Right lobe of liver (tissue), 4 donors: ENCODE results near the gene CNOT8.

ENCODE experiments used
- CTCF ChIP-seq, 4 donors: fragments of 200-600 bp in 3 of 4; fragments of 450-650 bp in 1 of 4; IDR thresholded peaks; one replicate each; pipeline versions ENCODE4 v1.5.1 to v1.8.0; 2016 to 2022; ENCODE audit warnings: antibody characterized with exemption in 4 of 4, mild to moderate bottlenecking in 2 of 4
- POLR2A ChIP-seq: fragments of 450-650 bp; IDR thresholded peaks from one replicate; pipeline ENCODE4 v1.6.1; 2017; ENCODE audit warnings: antibody characterized with exemption, mild to moderate bottlenecking
- donor health status: DM: no; HTN: no; CAD: no.
- donor health status: DM: no; HTN: no; CAD: no.
- donor health status: DM: no; HTN: yes; CAD: no.

GRCh38 chr5:154861946-154862345 lies 3.5 kb downstream of the CNOT8 start:
- no peak for TF ChIP-seq CTCF (IDR thresholded peaks at IDR 0.05)
- TF ChIP-seq POLR2A = no peak
